ENCODE results near the gene HOXB6.

Gene HOXB6

DNA sequence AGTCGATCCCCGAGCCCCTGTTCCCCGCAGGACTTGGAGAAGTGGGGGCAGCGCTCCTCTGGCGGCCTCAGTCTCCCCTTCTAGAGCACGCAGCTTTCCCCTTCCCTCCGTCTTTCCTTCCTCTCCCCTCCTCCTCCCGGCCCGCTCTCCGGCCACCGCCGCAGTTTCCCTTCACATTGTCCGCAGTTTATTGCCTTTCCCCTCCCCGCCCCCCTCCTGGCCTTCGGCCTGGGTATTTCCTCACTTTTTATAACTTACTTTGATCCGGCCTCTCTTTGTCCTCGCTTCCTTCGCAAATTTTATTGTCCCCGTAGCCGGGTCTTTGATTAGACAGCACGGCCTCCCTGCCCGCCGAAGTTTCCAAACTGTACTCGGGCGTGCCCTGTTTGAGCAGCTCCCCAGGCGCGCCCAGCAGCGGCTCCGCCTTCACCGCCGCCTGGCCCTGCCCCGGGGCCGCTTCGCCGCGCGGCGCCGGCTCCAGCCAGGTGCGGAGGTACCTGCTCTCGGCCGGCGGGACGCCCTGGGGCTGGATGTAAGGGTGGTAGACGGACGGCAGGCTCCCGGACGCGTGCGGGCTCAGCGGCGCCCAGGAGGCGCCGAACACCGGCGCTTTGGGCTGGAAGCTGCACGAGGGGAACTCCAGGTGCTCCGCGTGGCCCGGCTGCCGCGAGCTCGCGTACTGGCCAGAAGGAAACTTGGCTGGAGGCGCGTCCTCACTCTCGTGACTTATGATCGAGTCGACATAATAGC, 20.9 kb upstream of the HOXB6 start:
- no peaks in the 10 kb centered on the region for H3K36me3 ChIP-seq
- H3K9me3 ChIP-seq = no peaks in the 10 kb centered on the region
- peaks cover 0 to 25% (median 21%) of the 10 kb centered on the region in 4 donors for H3K4me1 ChIP-seq
- H3K27ac ChIP-seq = no peak overlapping the region
- intact Hi-C loops (cut with DNase I; ENCODE audit: low total_unique reads) = no loop called here
- H3K4me3 ChIP-seq = peak overlapping the region; percentile 27 to 42
- H3K27me3 ChIP-seq = peaks cover 0 to 99% of the 10 kb centered on the region in 2 donors
- TF ChIP-seq, protein P1, sequence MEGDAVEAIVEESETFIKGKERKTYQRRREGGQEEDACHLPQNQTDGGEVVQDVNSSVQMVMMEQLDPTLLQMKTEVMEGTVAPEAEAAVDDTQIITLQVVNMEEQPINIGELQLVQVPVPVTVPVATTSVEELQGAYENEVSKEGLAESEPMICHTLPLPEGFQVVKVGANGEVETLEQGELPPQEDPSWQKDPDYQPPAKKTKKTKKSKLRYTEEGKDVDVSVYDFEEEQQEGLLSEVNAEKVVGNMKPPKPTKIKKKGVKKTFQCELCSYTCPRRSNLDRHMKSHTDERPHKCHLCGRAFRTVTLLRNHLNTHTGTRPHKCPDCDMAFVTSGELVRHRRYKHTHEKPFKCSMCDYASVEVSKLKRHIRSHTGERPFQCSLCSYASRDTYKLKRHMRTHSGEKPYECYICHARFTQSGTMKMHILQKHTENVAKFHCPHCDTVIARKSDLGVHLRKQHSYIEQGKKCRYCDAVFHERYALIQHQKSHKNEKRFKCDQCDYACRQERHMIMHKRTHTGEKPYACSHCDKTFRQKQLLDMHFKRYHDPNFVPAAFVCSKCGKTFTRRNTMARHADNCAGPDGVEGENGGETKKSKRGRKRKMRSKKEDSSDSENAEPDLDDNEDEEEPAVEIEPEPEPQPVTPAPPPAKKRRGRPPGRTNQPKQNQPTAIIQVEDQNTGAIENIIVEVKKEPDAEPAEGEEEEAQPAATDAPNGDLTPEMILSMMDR (IDR thresholded peaks at IDR 0.05) = no peak
- DNase-seq = no peak

DNA sequence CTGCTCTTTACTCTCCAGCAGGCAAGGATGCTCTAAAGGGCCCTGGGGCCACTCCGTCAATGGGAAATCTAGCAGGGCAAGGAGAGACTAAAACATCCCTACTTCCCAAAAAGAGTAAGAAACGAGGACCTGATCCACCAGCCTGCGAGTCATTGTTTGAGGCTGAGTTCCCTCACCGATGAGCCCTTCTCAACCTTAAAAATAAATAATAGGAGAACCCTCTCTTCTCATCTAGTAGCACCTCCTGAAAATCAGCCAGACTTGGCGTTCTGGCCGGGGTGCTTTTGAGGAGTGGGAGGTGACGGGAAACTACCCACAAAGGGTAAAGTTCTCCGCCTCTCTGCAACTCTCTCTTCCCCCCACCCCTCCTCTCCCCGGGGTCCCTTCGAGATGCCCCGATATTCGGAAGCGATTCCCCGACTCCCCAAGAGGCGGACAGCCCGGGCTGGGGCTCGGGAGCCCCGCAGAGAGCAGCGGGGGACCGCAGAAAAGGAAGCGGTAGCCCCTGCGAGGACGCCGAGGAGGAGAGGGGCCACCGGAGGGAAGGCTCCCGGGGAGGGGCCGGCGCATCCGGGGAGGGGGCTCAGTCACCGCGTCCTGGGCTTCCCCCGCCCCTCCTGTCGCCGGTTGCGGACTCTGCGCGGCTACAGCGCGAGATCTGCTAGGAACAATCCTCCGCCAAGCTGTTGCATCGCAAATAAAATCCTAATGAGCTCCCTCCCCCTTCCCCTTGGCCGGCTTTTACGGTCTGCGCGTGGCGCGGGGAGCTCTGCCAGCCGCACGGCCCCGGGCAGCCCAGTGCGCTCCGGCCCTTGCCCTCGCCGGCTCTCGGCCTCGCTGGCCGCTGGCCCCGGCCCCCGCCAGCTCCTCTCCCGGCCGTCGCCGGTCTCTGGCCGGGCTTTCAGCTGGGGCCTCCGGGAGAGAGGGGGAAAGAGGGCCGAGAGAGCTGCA, 20.0 kb upstream of the HOXB6 start:
- Histone ChIP-seq H3K27ac (no peak overlapping the region), H3K36me3 (no peaks in the 10 kb centered on the region), H3K4me3 (peak overlapping the region; percentile 27 to 42), H3K9me3 (no peaks in the 10 kb centered on the region), H3K27me3 (peaks cover 0 to 99% of the 10 kb centered on the region in 2 donors), H3K4me1 (peaks cover 0 to 25% (median 21%) of the 10 kb centered on the region in 4 donors)
- intact Hi-C loops (cut with DNase I; ENCODE audit: low total_unique reads) = loop anchor here (5.0 kb wide), 1 partner anchor 288 kb away; no protein-coding TSS in a partner anchor
- no peak for DNase-seq
- TF ChIP-seq, protein P1 (IDR thresholded peaks at IDR 0.05) = no peak

DNA sequence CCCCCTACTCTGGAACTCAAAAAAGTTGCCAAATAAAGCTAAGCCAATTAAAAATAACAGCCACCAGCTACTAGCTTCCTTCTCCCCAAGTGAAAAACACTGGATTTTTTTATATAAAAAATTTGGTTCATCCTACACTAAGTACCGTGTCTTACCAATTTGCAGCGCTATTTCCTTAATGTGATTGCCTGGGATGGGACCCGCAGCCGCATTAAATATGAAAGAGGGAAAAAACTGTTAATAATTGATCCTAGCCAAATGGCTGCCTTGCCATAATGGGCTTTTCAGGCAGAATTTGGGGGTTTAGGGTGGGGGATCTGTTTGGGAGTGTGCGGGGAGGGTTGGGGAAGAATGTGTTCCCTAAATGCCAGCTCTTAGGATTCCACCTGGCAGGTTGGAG, 19.3 kb upstream of the HOXB6 start:
- Histone ChIP-seq H3K36me3 (no peaks in the 10 kb centered on the region), H3K4me1 (peaks cover 0 to 25% (median 21%) of the 10 kb centered on the region in 4 donors), H3K27me3 (peaks cover 0 to 99% of the 10 kb centered on the region in 2 donors), H3K9me3 (no peaks in the 10 kb centered on the region), H3K4me3 (no peak overlapping the region), H3K27ac (no peak overlapping the region)
- intact Hi-C loops (cut with DNase I; ENCODE audit: low total_unique reads) = loop anchor here (5.0 kb wide), 1 partner anchor 287 kb away; no protein-coding TSS in a partner anchor
- TF ChIP-seq, protein P1 (IDR thresholded peaks at IDR 0.05) = no peak
- DNase-seq = no peak

DNA sequence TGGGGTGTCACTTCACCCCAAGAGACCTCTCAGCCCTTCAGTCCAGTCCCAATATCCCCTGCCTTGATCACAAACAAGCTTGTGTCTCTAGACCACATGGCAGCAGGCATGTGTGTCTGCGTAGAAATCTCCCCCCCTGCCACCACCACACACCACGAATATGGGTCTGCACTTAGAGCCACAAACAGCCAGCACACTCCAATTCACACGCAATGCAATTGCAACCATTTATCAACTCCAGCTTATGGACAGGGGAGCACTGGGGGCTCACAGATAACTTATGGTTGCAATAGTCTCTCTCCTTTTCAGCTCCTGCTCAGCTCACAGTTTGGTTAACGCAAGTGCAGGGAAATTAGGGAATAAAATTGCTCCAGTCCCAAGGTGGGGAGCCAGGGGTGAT, 18.8 kb upstream of the HOXB6 start:
- Histone ChIP-seq H3K9me3 (no peaks in the 10 kb centered on the region), H3K36me3 (no peaks in the 10 kb centered on the region), H3K4me1 (peaks cover 0 to 25% (median 21%) of the 10 kb centered on the region in 4 donors), H3K4me3 (no peak overlapping the region), H3K27me3 (peaks cover 0 to 99% of the 10 kb centered on the region in 2 donors), H3K27ac (no peak overlapping the region)
- intact Hi-C loops (cut with DNase I; ENCODE audit: low total_unique reads) = loop anchor here (5.0 kb wide), 1 partner anchor 286 kb away; no protein-coding TSS in a partner anchor
- TF ChIP-seq, protein P1 (IDR thresholded peaks at IDR 0.05) = no peak
- no peak for DNase-seq

DNA sequence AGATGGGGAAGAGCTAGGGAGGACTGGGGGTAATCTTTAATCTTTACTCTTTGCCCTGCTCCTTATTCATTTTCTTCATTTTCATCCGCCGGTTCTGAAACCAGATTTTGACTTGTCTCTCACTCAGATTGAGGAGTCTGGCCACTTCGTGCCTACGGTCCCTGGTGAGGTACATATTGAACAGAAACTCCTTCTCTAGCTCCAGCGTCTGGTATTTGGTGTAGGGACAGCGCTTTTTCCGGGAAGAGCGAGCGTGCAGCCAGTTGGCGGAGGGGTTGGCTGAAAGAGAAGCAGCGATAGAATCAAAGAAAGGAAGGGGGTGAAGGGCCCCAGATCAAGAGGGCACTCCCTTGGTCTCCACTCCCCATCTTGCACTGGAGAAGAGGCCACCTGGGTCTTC, 18.1 kb upstream of the HOXB6 start:
- H3K27me3 ChIP-seq = peaks cover 0 to 99% of the 10 kb centered on the region in 2 donors
- H3K36me3 ChIP-seq = no peaks in the 10 kb centered on the region
- H3K4me3 ChIP-seq = no peak overlapping the region
- peaks cover 0 to 31% (median 26%) of the 10 kb centered on the region in 4 donors for H3K4me1 ChIP-seq
- TF ChIP-seq, protein P1 (IDR thresholded peaks at IDR 0.05) = no peak
- H3K9me3 ChIP-seq = no peaks in the 10 kb centered on the region
- H3K27ac ChIP-seq = no peak overlapping the region
- intact Hi-C loops (cut with DNase I; ENCODE audit: low total_unique reads) = loop anchor here (5.0 kb wide), 1 partner anchor 286 kb away; no protein-coding TSS in a partner anchor
- DNase-seq = no peak
